Spleen (tissue), 7 donors: ENCODE measurements around the gene ZNF296.
A peak's percentile ranks its signal among the peaks of the same experiment; 100 is the strongest.

Experiments
- POLR2A ChIP-seq, 3 donors: fragments of 450-650 bp; IDR thresholded peaks; one replicate each; pipeline ENCODE4 v1.5.1; 2017; ENCODE audit warnings: antibody characterized with exemption in 3 of 3, mild to moderate bottlenecking in 1 of 3
- POLR2AphosphoS5 ChIP-seq, 3 donors: sonication (generic); formaldehyde crosslinking; IDR thresholded peaks; one replicate each; pipeline ENCODE4 v1.5.1; 2017; ENCODE audit warnings: antibody characterized with exemption in 3 of 3
- TF ChIP-seq, protein P1 (sequence below), 11 experiments: fragments of 200-600 bp in 7 of 11; fragments of 450-650 bp in 4 of 11; sonication (generic) in 4 of 11; IDR thresholded peaks in 8 of 11; conservative IDR thresholded peaks in 3 of 11; 1 replicate in 7 of 11; 2 replicates in 4 of 11; pipeline versions ENCODE4 v1.4.0 to v1.8.0; 2016 to 2021; ENCODE audit warnings: antibody characterized with exemption in 11 of 11, inconsistent platforms in 4 of 11, mild to moderate bottlenecking in 1 of 11
- donor health status: DM: no; HTN: no; CAD: no; lungs with moderate emphysema.
- donor health status: DM: no; HTN: no; CAD: no.
- donor health status: DM: no; HTN: no; CAD: no.

DNA sequence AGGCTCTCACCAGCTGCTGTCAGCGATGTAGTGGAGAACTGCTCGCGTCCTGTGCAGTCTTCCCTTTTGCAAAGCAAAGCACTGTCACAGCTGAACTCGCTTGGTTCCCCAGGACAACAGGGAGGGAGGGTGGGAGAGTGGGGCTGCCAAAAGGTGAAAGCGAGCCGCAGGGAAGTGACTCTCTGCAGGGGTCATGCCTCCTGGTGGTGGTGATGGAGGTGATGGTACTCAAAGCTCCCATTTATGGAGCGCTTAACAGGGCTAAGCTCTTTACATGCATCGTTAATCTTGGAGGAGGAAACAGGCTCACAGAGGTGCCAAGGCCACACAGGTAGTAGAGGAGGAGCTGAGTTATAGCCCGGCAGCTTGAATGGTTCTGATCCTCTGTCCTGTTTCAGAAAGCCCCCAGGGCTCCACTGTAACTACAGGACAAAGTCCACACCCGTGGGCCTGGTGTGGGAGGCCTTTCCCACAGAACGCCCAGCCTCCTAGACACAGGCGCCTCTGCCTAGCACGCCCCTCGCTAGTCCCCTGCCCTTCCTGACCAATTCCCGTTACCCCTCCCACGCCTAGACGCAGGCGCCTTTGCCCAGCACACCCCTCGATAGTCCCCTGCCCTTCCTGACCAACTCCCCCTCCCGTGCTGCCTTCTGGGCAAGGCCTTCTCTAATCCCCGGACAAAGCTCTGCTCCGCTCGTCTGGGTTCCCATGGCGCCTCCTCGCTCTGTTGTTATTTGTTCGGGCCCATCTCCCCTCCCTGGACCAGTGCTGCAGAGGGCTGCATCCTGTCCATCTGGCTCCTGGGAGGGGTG is 27.4 kb upstream of the ZNF296 start:
- TF ChIP-seq POLR2AphosphoS5 (IDR thresholded peaks at IDR 0.05) = no peak
- TF ChIP-seq POLR2A (IDR thresholded peaks at IDR 0.05) = no peak
- TF ChIP-seq, protein P1, sequence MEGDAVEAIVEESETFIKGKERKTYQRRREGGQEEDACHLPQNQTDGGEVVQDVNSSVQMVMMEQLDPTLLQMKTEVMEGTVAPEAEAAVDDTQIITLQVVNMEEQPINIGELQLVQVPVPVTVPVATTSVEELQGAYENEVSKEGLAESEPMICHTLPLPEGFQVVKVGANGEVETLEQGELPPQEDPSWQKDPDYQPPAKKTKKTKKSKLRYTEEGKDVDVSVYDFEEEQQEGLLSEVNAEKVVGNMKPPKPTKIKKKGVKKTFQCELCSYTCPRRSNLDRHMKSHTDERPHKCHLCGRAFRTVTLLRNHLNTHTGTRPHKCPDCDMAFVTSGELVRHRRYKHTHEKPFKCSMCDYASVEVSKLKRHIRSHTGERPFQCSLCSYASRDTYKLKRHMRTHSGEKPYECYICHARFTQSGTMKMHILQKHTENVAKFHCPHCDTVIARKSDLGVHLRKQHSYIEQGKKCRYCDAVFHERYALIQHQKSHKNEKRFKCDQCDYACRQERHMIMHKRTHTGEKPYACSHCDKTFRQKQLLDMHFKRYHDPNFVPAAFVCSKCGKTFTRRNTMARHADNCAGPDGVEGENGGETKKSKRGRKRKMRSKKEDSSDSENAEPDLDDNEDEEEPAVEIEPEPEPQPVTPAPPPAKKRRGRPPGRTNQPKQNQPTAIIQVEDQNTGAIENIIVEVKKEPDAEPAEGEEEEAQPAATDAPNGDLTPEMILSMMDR (IDR thresholded peaks at IDR 0.05 in 8 of 11, conservative IDR thresholded peaks at IDR 0.05 in 3 of 11) = peak in 2 of 11 experiments; percentile 10 to 11
